ENCODE results near the gene NQO1.
"Not testable (repeated sequence)": the region's sequence is repeated elsewhere in the genome, so short reads cannot be mapped to it uniquely, and the experiment has no call there.

NQO1 gene

GRCh38 chr16:69741951-69742904 lies 15.9 kb upstream of the NQO1 start:
- no peak for DNase-seq

- no peak for DNase-seq
Measured at GRCh38 chr16:69741519-69741918, 15.2 kb upstream of the NQO1 start.

- DNase-seq = no peak
Measured at GRCh38 chr16:69732101-69732500, 5.7 kb upstream of the NQO1 start.

- not testable (repeated sequence) for DNase-seq
Measured at GRCh38 chr16:69731280-69731679, 4.9 kb upstream of the NQO1 start.

GRCh38 chr16:69729030-69729429 lies 2.7 kb upstream of the NQO1 start:
- not testable (repeated sequence) for DNase-seq

GRCh38 chr16:69727916-69728270 lies 1.5 kb upstream of the NQO1 start:
- no peak for DNase-seq

- no peak for DNase-seq
Measured at GRCh38 chr16:69725480-69726312, 664 bp downstream of the NQO1 start.

GRCh38 chr16:69724981-69725479 lies 1.3 kb downstream of the NQO1 start:
- no peak for DNase-seq

- no peak for DNase-seq
Measured at GRCh38 chr16:69724414-69724873, 1.9 kb downstream of the NQO1 start.

GRCh38 chr16:69721441-69721957 lies 4.9 kb downstream of the NQO1 start:
- no peak for DNase-seq

- no peak for DNase-seq
Measured at GRCh38 chr16:69720822-69721430, 5.4 kb downstream of the NQO1 start.

GRCh38 chr16:69718111-69718764 lies 8.1 kb downstream of the NQO1 start:
- no peak for DNase-seq

GRCh38 chr16:69717066-69717465 lies 9.3 kb downstream of the NQO1 start:
- DNase-seq = no peak

GRCh38 chr16:69712914-69713581 lies 13.3 kb downstream of the NQO1 start:
- DNase-seq = no peak

GRCh38 chr16:69712277-69712676 lies 14.1 kb downstream of the NQO1 start:
- DNase-seq = no peak

GRCh38 chr16:69711115-69711740 lies 15.1 kb downstream of the NQO1 start:
- DNase-seq = no peak

GRCh38 chr16:69709456-69710084 lies 16.8 kb downstream of the NQO1 start:
- DNase-seq = peak; percentile 66

GRCh38 chr16:69707920-69708683 lies 18.3 kb downstream of the NQO1 start:
- no peak for DNase-seq

GRCh38 chr16:69706975-69707340 lies 19.4 kb downstream of the NQO1 start:
- no peak for DNase-seq
